Adipose tissue (tissue), 3 donors: ENCODE data around the gene SNX2. TPM values are rescaled to one million over a fixed set of nuclear protein-coding genes. Genes with fewer than 3 reads are reported as not detected.
A peak's percentile ranks its signal among the peaks of the same experiment; 100 is the strongest.

Experiments used
- H3K27ac ChIP-seq: one replicate; pipeline ENCODE4 v1.5.1; 2013; ENCODE audit warnings: low read depth, low read length
- WGBS, 3 donors: extraction: QIAGEN DNeasy Blood & Tissue Kit; methylation state at CpG; one replicate each; pipeline ENCODE4 v1.1.7; 2013; 5-methylcytosine and 5-hydroxymethylcytosine counted together
- polyA plus RNA-seq, 3 donors: library from polyadenylated mRNA; stranded (reverse); fragments of 200-250 nt; gene quantifications; one replicate each; pipeline ENCODE4 v1.2.3, GENCODE V29; 2013
- donor health status: healthy with polysubstance abuse.
- donor health status: Bipolar disorder and iron deficiency.
- donor health status: healthy.

SNX2 gene
- polyA plus RNA-seq, result 10 to 100 TPM; 26.7 to 68.6 (median 42.1) TPM

GRCh38 chr5:122774861-122775549, at the start of gene SNX2:
Gene SNX2, plus strand, starts transcription at chr5:122775080. Its CDS starts 24 bp downstream, at chr5:122775104.
- 0 to 1% (median 1%) methylated on average over 42 to 67 of the region's 67 CpGs for WGBS, 3 donors
- peak within 1 kb of the TSS; percentile 21 for H3K27ac ChIP-seq

GRCh38 chr5:122727112-122727541, 47.8 kb upstream of the SNX2 start:
- 40 to 73% (median 68%) methylated on average over 4 of the region's 4 CpGs for WGBS, 3 donors
- H3K27ac ChIP-seq, result no peak overlapping the region

GRCh38 chr5:122730037-122730436, 44.8 kb upstream of the SNX2 start:
- WGBS, 3 donors, result 76 to 94% (median 88%) methylated on average over 1 of the region's 1 CpG
- no peak overlapping the region for H3K27ac ChIP-seq

GRCh38 chr5:122730456-122730855, 44.4 kb upstream of the SNX2 start:
- H3K27ac ChIP-seq, result no peak overlapping the region
- WGBS, 3 donors, result 86 to 95% (median 89%) methylated on average over 1 of the region's 1 CpG

GRCh38 chr5:122736086-122736845, 38.6 kb upstream of the SNX2 start:
- WGBS, 3 donors, result 56 to 82% (median 56%) methylated on average over 9 of the region's 9 CpGs
- H3K27ac ChIP-seq, result no peak overlapping the region

- no peak overlapping the region for H3K27ac ChIP-seq
Observed at GRCh38 chr5:122738088-122738487, 36.8 kb upstream of the SNX2 start.

- 56 to 76% (median 70%) methylated on average over 2 of the region's 2 CpGs for WGBS, 3 donors
- H3K27ac ChIP-seq, result no peak overlapping the region
Observed at GRCh38 chr5:122741681-122742080, 33.2 kb upstream of the SNX2 start.

GRCh38 chr5:122743261-122743660, 31.6 kb upstream of the SNX2 start:
- WGBS, 3 donors, result 73 to 83% (median 82%) methylated on average over 3 of the region's 3 CpGs
- H3K27ac ChIP-seq, result no peak overlapping the region

GRCh38 chr5:122745597-122745996, 29.3 kb upstream of the SNX2 start:
- no peak overlapping the region for H3K27ac ChIP-seq
- 79 to 97% (median 87%) methylated on average over 2 of the region's 2 CpGs for WGBS, 3 donors

- WGBS, 3 donors, result 47 to 76% (median 58%) methylated on average over 2 of the region's 2 CpGs
Observed at GRCh38 chr5:122749886-122750285, 25.0 kb upstream of the SNX2 start.

GRCh38 chr5:122751293-122751782, 23.5 kb upstream of the SNX2 start:
- H3K27ac ChIP-seq, result no peak overlapping the region
- 70 to 71% (median 70%) methylated on average over 7 of the region's 7 CpGs for WGBS, 3 donors

More at GRCh38 chr5:122749886-122750285, 25.0 kb upstream of the SNX2 start:
- H3K27ac ChIP-seq, result no peak overlapping the region

- no peak overlapping the region for H3K27ac ChIP-seq
Observed at GRCh38 chr5:122753500-122753899, 21.4 kb upstream of the SNX2 start.

GRCh38 chr5:122755783-122756182, 19.1 kb upstream of the SNX2 start:
- no peak overlapping the region for H3K27ac ChIP-seq
- 84 to 93% (median 87%) methylated on average over 2 of the region's 2 CpGs for WGBS, 3 donors

- H3K27ac ChIP-seq, result no peak overlapping the region
Observed at GRCh38 chr5:122756264-122756911, 18.5 kb upstream of the SNX2 start.

GRCh38 chr5:122757285-122757684, 17.6 kb upstream of the SNX2 start:
- H3K27ac ChIP-seq, result no peak overlapping the region
- whole genome bisulfite sequencing, 3 donors, result 90 to 93% (median 93%) methylated on average over 4 of the region's 4 CpGs

More at GRCh38 chr5:122756264-122756911, 18.5 kb upstream of the SNX2 start:
- 52 to 79% (median 64%) methylated on average over 2 of the region's 2 CpGs for WGBS, 3 donors

GRCh38 chr5:122759241-122760070, 15.4 kb upstream of the SNX2 start:
- 71 to 86% (median 80%) methylated on average over 9 of the region's 9 CpGs for WGBS, 3 donors

GRCh38 chr5:122760236-122760635, 14.6 kb upstream of the SNX2 start:
- WGBS, 3 donors, result 86 to 96% (median 87%) methylated on average over 2 of the region's 2 CpGs
- no peak overlapping the region for H3K27ac ChIP-seq

More at GRCh38 chr5:122759241-122760070, 15.4 kb upstream of the SNX2 start:
- no peak overlapping the region for H3K27ac ChIP-seq

GRCh38 chr5:122761115-122761514, 13.8 kb upstream of the SNX2 start:
- H3K27ac ChIP-seq, result no peak overlapping the region
- 32 to 62% (median 49%) methylated on average over 1 of the region's 1 CpG for WGBS, 3 donors
